GM21381 (cell line): ENCODE results near the gene B9D2.
A peak's percentile ranks its signal among the peaks of the same experiment; 100 is the strongest.
"Not testable (repeated sequence)": the region's sequence is repeated elsewhere in the genome, so short reads cannot be mapped to it uniquely, and the experiment has no call there.

Experiments used
- ATAC-seq: cut with Tn5 transposase; IDR thresholded peaks from one replicate; pipeline ENCODE4 v1.9.1; 2021; ENCODE audit warnings: mild to moderate bottlenecking, moderate library complexity; ENCODE audit not compliant: unreplicated experiment

The B9D2 gene

GRCh38 chr19:41356984-41357739 is 6.8 kb downstream of the B9D2 start:
- ATAC-seq: no peak

GRCh38 chr19:41355802-41356201 is 8.1 kb downstream of the B9D2 start:
- ATAC-seq: no peak

- no peak for ATAC-seq
Measured at GRCh38 chr19:41355035-41355434, 8.9 kb downstream of the B9D2 start.

- ATAC-seq: no peak
Measured at GRCh38 chr19:41354343-41354953, 9.5 kb downstream of the B9D2 start.

DNA sequence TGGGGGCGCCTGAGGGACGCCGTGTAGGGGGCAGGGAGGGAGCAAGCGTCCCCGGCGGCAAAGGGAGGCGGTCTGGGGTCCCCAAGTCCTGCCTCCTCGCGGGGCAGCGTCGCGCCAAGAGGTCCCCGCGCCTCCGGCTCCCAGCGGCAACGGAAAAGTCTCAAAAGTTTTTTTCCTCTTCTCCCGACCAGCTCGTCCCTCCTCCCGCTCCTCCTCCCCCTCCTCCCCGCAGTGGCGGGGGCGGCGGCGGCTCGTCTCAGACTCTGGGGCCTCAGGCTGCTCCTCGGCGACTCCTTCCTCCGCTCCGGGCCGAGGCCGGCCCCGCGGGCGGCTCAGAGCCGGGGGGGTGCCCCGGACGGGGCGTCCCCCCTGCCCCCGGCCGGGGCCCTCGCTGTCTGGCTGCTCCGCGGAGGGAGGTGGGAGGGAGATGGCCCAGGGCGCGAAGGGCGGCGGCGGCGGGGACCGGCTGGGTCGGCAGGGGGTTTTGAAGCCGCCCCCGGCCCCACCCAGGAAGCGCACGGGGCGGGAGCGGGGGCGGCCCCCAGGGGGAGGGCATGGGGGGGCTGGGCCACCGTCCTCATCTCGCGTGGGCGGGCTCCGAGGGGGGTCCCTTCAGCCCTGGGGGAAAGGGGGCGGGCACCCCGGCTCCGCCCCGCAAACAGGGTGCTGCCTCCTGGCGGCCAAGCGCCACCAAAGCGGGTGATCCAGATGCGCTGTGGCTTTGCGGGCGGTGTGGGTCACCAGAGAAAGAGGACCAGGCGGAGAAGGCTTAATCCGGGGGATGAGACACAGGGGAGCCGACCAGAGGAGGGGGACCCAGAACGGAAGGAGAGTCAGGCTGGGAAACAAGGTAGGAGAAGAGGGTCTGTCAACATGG is 10.2 kb downstream of the B9D2 start, which contains the start of gene TGFB1:
TGFB1 (minus strand) TSS at position 457 of the 877 bp plus-strand sequence. CDS start 878 bp downstream, outside the sequence.
- peak; percentile 38 for ATAC-seq

DNA sequence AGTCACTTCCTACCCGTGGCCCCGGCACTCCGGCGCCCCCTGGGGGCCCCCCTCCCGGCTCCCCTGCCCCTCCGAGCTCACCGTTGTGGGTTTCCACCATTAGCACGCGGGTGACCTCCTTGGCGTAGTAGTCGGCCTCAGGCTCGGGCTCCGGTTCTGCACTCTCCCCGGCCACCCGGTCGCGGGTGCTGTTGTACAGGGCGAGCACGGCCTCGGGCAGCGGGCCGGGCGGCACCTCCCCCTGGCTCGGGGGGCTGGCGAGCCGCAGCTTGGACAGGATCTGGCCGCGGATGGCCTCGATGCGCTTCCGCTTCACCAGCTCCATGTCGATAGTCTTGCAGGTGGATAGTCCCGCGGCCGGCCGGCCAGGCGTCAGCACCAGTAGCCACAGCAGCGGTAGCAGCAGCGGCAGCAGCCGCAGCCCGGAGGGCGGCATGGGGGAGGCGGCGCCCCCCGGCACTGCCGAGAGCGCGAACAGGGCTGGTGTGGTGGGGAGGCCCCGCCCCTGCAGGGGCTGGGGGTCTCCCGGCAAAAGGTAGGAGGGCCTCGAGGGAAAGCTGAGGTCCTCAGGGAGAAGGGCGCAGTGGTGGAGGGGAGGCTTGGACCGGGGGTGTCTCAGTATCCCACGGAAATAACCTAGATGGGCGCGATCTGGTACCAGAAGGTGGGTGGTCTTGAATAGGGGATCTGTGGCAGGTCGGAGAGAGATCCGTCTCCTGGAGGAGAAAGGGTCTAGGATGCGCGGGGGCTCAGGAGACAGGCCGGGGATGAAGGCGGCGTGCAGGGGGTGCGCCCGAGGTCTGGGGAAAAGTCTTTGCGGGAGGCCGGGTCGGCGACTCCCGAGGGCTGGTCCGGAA is 11.1 kb downstream of the B9D2 start:
- ATAC-seq: no peak

GRCh38 chr19:41352279-41352608 is 11.7 kb downstream of the B9D2 start:
- ATAC-seq: no peak

GRCh38 chr19:41351339-41352245 is 12.4 kb downstream of the B9D2 start:
- ATAC-seq: peak; percentile 37

GRCh38 chr19:41350735-41351338 is 13.1 kb downstream of the B9D2 start:
- ATAC-seq: peak; percentile 4

DNA sequence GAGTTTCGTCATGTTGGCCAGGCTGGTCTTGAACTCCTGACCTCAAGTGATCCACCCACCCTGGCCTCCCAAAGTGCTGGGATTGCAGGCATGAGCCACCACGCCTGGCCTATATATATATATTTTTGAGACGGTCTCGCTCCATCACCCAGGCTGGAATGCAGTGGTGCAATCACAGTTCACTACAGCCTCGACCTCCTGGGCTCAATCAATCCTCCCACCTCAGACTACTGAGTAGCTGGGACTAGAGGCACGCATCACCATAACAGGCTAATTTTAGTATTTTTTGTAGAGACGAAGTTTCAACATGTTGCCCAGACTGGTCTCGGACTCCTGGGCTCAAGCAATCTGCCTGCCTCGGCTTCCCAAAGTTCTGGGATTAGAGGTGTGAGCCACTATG is 17.0 kb downstream of the B9D2 start:
- not testable (repeated sequence) for ATAC-seq

DNA sequence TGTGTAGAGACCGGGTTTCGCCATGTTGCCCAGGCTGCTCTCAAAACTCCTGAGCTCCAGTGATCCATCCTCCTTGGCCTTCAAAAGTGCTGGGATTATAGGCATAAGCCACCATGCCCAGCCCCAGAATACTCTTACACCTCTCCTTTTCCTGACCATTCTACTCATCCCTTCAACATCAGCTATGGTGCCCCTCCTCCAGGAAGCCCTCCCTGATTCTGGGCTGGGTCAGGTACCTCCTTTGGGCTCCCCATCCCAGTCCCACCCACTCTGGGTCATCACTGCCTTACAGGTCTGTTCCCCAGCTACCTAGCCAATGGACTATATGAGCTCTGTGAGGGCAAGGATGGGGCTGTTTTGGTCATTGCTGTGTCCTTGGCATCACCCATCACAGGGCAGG is 19.8 kb downstream of the B9D2 start:
- no peak for ATAC-seq

GRCh38 chr19:41341669-41342490 is 22.1 kb downstream of the B9D2 start:
- no peak for ATAC-seq

GRCh38 chr19:41339936-41340335 is 24.0 kb downstream of the B9D2 start:
- no peak for ATAC-seq

DNA sequence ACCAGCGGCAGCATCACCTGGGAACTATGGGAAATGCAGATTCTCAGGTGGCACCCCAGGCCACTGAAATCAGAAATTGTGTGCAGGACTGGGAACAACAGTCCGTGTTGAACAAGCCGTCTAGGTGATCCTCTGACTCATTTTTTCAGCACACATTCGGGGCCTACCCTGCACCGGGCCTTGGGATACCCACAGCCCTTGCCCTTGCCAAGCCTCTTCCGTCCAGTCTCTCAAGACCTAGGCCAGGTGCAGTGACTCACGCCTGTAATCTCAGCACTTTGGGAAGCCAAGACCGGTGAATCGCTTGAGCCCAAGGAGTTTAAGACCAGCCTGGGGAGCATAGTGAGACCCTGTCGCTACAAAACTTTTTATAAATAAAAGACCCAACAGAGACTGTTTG is 28.5 kb downstream of the B9D2 start:
- no peak for ATAC-seq

DNA sequence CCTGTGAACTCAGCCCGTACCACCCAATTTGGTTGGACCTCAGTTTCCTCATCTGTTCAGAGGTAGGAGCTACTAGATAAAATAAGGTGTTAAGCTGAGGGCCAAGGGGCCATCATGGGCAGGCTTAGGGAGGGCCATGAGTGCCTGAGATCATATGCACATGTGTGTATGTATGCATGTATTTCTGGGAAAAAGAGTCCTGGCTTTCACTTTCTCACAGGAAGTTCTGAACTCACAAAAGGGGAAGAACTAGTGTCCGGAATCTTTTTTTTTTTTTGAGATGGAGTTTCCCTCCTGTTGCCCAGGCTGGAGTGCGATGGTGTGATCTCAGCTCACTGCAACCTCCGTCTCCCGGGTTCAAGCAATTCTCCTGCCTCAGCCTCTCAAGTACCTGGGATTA is 29.2 kb downstream of the B9D2 start:
- ATAC-seq: no peak

DNA sequence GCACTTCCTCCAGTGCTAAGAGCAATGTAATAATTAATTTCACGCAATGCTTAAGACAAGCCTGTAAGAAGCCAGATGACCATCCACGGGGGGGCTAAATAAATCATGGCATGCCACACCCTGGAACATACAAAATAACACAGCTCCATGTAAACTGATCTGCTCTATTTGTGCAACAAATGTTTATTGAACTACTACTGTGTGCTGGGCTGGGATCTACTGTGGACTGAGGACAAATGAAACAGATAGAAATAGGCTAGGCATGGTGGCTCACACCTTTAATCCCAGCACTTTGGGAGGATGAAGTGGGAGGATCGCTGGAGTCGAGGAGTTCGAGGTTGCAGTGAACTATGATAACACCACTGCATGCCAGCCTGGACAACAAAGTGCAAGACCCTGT is 31.5 kb downstream of the B9D2 start:
- no peak for ATAC-seq

DNA sequence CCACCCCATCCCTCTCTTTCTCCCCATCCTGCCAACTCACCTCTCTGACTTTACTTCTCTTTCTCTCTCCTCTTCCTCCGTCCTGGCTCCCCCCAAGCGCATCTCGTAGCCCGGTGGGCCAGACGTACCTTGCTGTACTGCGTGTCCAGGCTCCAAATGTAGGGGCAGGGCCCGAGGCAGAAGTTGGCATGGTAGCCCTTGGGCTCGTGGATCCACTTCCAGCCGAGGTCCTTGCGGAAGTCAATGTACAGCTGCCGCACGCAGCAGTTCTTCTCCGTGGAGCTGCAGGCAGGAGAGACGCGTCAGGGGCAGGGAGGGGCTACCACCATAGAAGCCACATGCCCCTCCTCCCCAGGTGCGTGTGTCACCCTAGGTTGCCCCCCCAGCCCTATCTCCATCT is 31.9 kb downstream of the B9D2 start:
- ATAC-seq: no peak

DNA sequence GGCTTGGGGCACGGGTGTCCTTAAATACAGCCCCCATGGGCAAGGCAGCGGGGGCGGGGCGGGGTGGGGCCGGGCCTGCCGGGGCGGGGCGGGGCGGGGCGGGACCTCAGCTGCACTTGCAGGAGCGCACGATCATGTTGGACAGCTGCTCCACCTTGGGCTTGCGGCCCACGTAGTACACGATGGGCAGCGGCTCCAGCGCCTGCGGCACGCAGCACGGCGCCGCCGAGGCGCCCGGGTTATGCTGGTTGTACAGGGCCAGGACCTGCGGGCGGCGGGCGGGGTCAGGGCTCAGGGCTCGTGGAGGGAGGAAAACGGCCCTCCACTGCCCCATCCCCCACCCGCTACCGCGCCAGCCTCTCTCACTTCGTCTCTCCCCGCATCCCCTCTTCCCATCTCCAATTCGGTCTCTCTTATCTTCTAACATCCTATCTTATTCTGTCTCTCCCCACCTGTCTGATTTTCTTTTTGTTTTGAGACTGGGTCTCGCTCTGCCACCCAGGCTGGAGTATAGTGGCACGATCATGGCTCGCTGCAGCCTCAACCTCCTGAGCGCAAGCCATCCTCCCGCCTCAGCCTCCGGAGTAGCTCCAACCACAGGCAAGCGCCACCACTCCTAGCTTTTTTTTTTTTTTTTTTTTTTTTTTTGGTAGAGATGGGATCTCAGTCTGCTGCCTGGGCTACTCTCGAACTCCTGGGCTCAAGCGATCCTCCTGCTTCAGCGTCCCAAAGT is 32.8 kb downstream of the B9D2 start:
- ATAC-seq: no peak
